Caco-2 (cell line): ENCODE results near the gene ESPN. TPM values are rescaled to one million over a fixed set of nuclear protein-coding genes. Genes with fewer than 3 reads are reported as not detected.

ENCODE experiments used
- BruUV-seq: library from RNA; stranded (reverse); fragments of 400-500 nt; replicated peaks from 2 replicates; lab custom pipeline; 2021; lab: Mats Ljungman, UMichigan
- CTCF ChIA-PET: fragments of 300-600 bp; sonication (Branson Sonifier 250); formaldehyde crosslinking; loops from one replicate; lab custom pipeline; 2022; ENCODE audit warnings: antibody characterized with exemption; lab: Charles Lee
- POLR2A ChIA-PET: fragments of 300-600 bp; sonication (Branson Sonifier 250); formaldehyde crosslinking; loops from one replicate; lab custom pipeline; 2022; ENCODE audit warnings: antibody characterized with exemption; lab: Charles Lee
- DNase-seq, 2 experiments: peaks; one replicate each; pipeline versions ENCODE4 v3.0.0 to v3.0.0-alpha.2; 2020 to 2022
- H3K27me3 ChIP-seq: replicated peaks from 2 replicates; pipeline ENCODE4 v1.6.0; 2011; ENCODE audit warnings: low read length; ENCODE audit not compliant: control insufficient read depth, insufficient read depth
- H3K36me3 ChIP-seq: 2 replicates; pipeline ENCODE4 v1.5.1; 2011; ENCODE audit warnings: low read length; ENCODE audit not compliant: control insufficient read depth, insufficient read depth
- H3K4me1 ChIP-seq: fragments of 250-450 bp; sonication (Bioruptor Pico); 2 replicates; pipeline ENCODE4 v1.5.1; 2020; ENCODE audit warnings: mild to moderate bottlenecking
- H3K4me3 ChIP-seq: 2 replicates; pipeline ENCODE4 v1.5.1; 2011; ENCODE audit warnings: low read depth, mild to moderate bottlenecking, control low read depth, low read length
- H3K9me3 ChIP-seq: fragments of 250-450 bp; sonication (Bioruptor Pico); 2 replicates; pipeline ENCODE4 v1.5.1; 2020; ENCODE audit warnings: mild to moderate bottlenecking, moderate library complexity
- H3K27ac Mint-ChIP-seq: one replicate; pipeline ENCODE4 v1.8.0; 2022; ENCODE audit warnings: mixed read lengths; ENCODE audit not compliant: unreplicated experiment
- H3K27me3 Mint-ChIP-seq: one replicate; pipeline ENCODE4 v1.8.0; 2022; ENCODE audit warnings: mixed read lengths; ENCODE audit not compliant: insufficient read depth, unreplicated experiment
- H3K36me3 Mint-ChIP-seq: one replicate; pipeline ENCODE4 v1.8.0; 2022; ENCODE audit warnings: mild to moderate bottlenecking, mixed read lengths; ENCODE audit not compliant: insufficient read depth, unreplicated experiment
- H3K4me1 Mint-ChIP-seq: one replicate; pipeline ENCODE4 v1.8.0; 2022; ENCODE audit warnings: low read depth, mixed read lengths; ENCODE audit not compliant: unreplicated experiment
- H3K4me3 Mint-ChIP-seq: one replicate; pipeline ENCODE4 v1.8.0; 2022; ENCODE audit warnings: mild to moderate bottlenecking, moderate library complexity, mixed read lengths; ENCODE audit not compliant: unreplicated experiment
- H3K9me3 Mint-ChIP-seq: one replicate; pipeline ENCODE4 v1.8.0; 2022; ENCODE audit warnings: mixed read lengths; ENCODE audit not compliant: unreplicated experiment
- CTCF ChIP-seq, 2 experiments: fragments of 200-600 bp in 1 of 2; IDR thresholded peaks; 1 replicate in 1 of 2; 2 replicates in 1 of 2; pipeline versions ENCODE4 v1.5.1 to v1.8.0; 2011 to 2022; ENCODE audit warnings: antibody characterized with exemption in 1 of 2, control low read depth in 1 of 2, inconsistent platforms in 1 of 2, low read depth in 1 of 2, low read length in 1 of 2, mild to moderate bottlenecking in 1 of 2, moderate library complexity in 1 of 2; ENCODE audit not compliant: insufficient read depth in 1 of 2, severe bottlenecking in 1 of 2, unreplicated experiment in 1 of 2
- intact Hi-C: fragments of 100-400 bp; cut with micrococcal nuclease; formaldehyde crosslinking; loops from one replicate; pipeline ENCODE4 v1.10.0; 2022; ENCODE audit not compliant: unreplicated experiment
- total RNA-seq: library from RNA; stranded (reverse); gene quantifications from 2 replicates; pipeline ENCODE4 v1.2.3, GENCODE V29; 2022

The ESPN gene
- total RNA-seq, 1 experiment from 2014 or later: 16.3 TPM

DNA sequence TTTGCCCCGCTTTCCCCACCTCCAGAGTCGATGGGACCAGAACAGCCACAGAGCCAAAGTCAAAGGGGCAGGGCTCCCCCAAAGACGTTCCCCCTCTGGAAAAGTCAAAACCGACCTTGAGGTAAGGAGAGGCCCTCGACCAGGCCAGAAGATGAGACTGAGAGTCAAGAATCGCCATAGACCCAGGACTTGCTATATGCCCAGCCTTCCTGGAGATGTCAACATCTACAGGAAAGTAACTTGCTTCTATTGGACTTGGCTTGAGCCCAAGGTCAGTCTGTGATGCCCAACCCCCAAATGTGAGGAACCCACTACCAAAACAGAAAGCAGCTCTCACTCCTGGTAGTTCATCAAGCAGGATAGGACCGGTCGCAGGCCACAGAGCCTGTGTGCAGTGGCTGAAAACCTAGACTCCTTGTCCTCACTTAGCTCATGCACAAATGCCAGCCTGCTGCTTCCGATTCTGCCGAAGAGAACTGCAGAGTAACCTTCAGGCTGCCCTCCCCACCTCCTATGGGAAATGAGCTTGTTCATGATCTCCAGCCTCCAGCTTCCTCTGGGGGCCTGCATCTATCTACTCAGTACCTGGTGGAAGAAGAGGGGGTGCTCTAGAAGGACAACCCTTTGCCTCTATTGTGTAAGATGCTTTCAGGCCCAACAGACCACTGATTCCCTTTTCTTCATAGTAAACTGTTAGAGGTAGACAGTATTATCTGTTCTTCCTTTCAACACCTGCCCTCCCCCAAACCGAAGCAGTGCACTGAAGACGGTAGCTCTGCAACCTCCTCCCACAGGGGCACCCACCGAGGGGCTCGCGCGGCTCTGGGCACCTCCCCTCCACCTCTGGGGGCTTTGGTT lies 32.4 kb upstream of the ESPN start:
- Histone ChIP-seq H3K4me1 (0 out of 2 replicates have a peak, but pooled peaks cover 3% of the 10 kb centered on the region), H3K4me3 (peak overlapping the region; percentile 63), H3K9me3 (no peaks in the 10 kb centered on the region), H3K27me3 (no peaks in the 10 kb centered on the region), H3K36me3 (no peaks in the 10 kb centered on the region)
- no peaks in the 10 kb centered on the region for H3K9me3 Mint-ChIP-seq
- intact Hi-C loops: no loop called here
- no peak for TF ChIP-seq CTCF (IDR thresholded peaks at IDR 0.05; ENCODE audit: insufficient read depth in 1 of 2, low read depth in 1 of 2, low read length in 1 of 2, severe bottlenecking in 1 of 2, unreplicated experiment in 1 of 2)
- H3K27me3 Mint-ChIP-seq: no peaks in the 10 kb centered on the region
- CTCF ChIA-PET: no interaction called here
- peaks cover 7% of the 10 kb centered on the region for H3K36me3 Mint-ChIP-seq
- peaks cover 4% of the 10 kb centered on the region for H3K4me1 Mint-ChIP-seq
- peak overlapping the region; percentile 79 for H3K4me3 Mint-ChIP-seq
- no peak overlapping the region for H3K27ac Mint-ChIP-seq
- BruUV-seq: TSS peak; percentile 50
- POLR2A ChIA-PET: no interaction called here
- DNase-seq: no peak

GRCh38 chr1:6392809-6393399 lies 31.7 kb upstream of the ESPN start:
- H3K27ac Mint-ChIP-seq: peak overlapping the region; percentile 92

More at GRCh38 chr1:6392809-6393399, 31.7 kb upstream of the ESPN start:
- no peaks in the 10 kb centered on the region for H3K27me3 Mint-ChIP-seq
- intact Hi-C loops: no loop called here
- H3K9me3 ChIP-seq: no peaks in the 10 kb centered on the region
- no peaks in the 10 kb centered on the region for H3K9me3 Mint-ChIP-seq
- DNase-seq: no peak
- H3K36me3 Mint-ChIP-seq: peaks cover 7% of the 10 kb centered on the region
- ChIA-PET POLR2A (interaction anchor here (0.7 kb wide), 1 partner anchor 10 kb away, joined by 6 read pairs; no protein-coding TSS in a partner anchor), CTCF (interaction anchor here (0.6 to 1.1 kb wide), 5 partner anchors 8 to 148 kb away, joined by 3 to 6 read pairs (median 4); no protein-coding TSS in a partner anchor)
- no peak for TF ChIP-seq CTCF (IDR thresholded peaks at IDR 0.05; ENCODE audit: insufficient read depth in 1 of 2, low read depth in 1 of 2, low read length in 1 of 2, severe bottlenecking in 1 of 2, unreplicated experiment in 1 of 2)
- H3K4me1 ChIP-seq: 0 out of 2 replicates have a peak, but pooled peaks cover 3% of the 10 kb centered on the region
- BruUV-seq: no TSS peak
- H3K4me3 ChIP-seq: peak overlapping the region; percentile 63
- H3K36me3 ChIP-seq: no peaks in the 10 kb centered on the region
- H3K4me1 Mint-ChIP-seq: peaks cover 5% of the 10 kb centered on the region
- peak overlapping the region; percentile 79 for H3K4me3 Mint-ChIP-seq
- H3K27me3 ChIP-seq: no peaks in the 10 kb centered on the region
